NCI-H187 treated with DMSO at 0.1 percent for 48 hours (cell line): ENCODE measurements around the gene NBL1.

Experiments
- DNase-seq: peaks from one replicate; lab custom pipeline; 2025; lab: John Stamatoyannopoulos, UW

NBL1 gene

DNA sequence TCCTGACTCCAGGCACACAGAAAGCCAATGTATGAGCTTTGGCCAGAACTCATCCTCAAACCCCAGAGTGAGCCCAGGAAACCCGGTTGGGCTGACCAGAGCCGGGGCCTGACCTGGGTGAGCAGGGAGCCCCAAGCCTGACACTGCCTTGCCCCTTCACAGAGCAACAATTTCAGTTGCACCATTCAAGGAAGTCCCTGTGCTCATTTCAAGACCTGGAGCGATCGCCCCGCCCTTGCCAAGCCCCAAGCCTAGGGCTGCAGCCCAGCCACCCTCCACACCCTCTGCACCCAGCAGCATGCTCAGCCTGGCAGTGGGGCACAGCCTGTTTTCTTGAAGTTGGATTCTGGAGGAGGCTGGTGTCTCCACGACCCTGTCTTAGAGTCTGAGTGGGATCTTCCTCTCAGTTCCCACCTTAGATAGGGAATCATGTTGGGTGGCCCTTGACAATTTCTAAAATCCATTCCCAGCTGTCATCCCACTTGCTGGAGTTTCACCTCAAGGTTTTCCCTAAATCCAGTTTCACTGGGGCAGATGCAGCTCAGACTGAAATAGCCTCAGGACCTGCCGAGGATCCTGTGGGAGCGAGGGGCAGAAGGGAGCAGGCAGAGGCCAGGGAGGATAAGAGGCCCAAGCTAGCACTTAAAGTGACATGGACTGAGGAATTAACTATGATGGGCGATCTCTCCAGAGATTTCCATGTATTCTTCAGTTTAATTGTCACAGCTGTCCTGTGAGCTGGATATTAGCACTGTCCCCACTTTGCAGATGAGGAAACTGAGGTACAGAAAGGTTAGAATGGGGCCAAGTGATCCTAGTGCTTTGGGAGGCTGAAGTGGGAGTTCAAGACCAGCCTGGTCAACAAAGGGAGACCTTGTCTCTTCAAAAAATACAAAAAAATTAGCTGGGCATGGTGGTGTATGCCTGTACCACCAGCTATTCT lies 2.5 kb downstream of the NBL1 start:
- no peak for DNase-seq

GRCh38 chr1:19647643-19648042 lies 3.5 kb downstream of the NBL1 start:
- no peak for DNase-seq

- DNase-seq, result no peak
These were observed 4.1 kb downstream of the NBL1 start for GRCh38 chr1:19648239-19648638.

- no peak for DNase-seq
These were observed 4.6 kb downstream of the NBL1 start for GRCh38 chr1:19648689-19649088.

- no peak for DNase-seq
These were observed 6.5 kb downstream of the NBL1 start for GRCh38 chr1:19650416-19651140.

DNA sequence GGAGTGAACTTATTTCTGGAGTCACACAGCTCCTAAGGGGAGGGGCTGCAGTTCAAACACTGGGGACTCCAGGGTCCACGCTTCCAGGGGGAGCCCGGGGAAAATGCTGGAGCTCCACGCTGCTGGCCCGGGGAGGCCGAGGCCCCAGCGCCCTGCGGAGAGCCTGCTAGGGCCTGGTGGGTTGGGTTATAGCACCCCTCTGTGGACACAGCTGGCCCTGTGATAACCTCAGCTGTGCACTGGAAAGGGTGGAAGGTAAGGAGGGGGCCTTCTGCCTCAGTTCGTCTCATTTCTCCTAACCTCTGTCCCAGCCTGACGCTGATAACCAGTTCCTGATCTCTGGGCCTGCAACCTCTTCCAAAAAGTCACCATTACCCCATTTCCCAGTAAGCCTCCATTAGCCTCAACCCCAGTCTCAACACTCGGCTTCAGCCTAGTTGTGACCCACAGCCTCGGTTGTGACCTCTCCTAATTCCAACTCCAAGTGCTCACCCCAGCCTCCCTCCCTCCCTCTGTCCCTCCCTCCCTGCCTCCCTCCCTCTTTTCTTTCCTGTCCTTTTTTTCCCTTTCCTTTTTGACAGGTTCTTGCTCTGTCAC lies 7.1 kb downstream of the NBL1 start:
- no peak for DNase-seq

DNA sequence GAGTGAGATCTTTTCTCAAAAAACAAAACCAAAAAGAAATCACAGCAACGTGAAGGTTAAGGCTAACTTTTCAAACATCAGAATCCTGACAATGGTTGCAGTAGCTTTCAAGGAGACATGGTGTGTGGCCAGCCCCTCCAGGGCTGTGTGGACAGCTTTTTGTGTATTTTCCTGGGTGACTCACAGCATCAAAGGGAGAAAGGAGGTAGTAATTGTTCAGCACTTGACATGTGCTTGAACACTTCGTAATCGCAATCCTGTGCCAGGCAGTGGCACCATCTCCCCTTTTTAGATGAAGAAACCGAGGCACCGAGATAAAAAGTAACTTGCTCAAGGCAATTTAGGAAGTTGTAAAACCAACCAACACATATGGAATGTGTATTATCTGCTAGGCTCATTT lies 10.3 kb downstream of the NBL1 start:
- no peak for DNase-seq

DNA sequence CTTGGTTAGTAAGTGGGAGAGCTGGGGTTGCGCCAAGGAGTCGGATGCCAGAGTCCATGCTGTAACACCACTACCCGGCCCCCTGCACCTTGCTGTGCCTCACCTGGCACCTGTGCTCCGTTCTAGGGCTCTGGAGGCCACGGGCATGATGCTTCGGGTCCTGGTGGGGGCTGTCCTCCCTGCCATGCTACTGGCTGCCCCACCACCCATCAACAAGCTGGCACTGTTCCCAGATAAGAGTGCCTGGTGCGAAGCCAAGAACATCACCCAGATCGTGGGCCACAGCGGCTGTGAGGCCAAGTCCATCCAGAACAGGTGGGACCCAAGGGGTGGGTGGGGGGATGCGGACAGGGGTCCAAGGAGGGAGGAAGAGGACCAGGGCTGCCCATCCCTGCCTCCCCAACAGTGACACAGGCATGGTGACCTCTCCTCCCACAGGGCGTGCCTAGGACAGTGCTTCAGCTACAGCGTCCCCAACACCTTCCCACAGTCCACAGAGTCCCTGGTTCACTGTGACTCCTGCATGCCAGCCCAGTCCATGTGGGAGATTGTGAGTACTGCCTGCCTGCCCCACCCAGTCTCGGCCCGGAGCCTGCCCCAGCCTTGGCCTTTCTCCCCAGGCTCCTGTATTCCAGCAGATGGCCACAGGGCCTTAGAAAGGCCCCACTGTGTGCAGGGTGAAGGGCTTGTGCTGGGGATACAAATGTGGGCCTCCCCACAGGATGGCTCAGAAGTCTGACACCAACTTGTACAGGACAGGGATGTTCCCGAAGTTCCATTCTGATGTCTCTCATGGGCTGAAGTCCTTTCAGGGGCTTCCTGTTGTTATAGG lies 11.0 kb downstream of the NBL1 start:
- no peak for DNase-seq

GRCh38 chr1:19655718-19656080 lies 11.6 kb downstream of the NBL1 start:
- no peak for DNase-seq

DNA sequence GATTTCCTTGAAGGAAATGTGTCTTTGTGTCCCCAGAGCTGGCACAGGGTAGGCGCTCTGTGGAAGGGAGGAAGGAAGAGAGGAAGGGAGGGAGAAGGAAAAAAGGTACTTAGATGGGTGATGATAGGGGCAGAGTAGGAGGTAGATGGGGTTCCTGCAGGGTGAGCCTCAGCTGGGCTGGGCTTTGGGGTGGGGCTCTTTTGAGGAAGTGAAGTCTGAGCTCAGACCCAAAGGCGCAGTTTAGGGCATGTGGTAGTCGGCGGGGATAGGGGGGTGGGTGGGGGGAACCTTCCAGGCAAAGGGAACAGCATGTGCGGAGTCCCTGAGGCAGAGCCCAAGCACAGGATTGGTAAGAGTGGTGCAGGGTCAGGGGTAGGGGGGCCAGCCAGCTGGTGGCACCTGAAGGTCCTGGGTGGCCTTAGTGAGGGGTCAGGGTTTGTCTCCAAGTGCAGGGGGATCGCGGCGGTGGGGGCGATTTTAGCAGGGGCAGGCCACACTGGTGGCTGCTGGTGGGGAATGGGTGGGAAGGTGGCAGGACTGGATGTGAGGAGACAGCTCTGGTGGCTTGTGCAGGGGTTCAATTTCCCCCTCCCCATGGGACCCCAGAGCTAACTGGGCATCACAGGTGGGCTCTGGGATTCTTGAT lies 12.1 kb downstream of the NBL1 start:
- no peak for DNase-seq

DNA sequence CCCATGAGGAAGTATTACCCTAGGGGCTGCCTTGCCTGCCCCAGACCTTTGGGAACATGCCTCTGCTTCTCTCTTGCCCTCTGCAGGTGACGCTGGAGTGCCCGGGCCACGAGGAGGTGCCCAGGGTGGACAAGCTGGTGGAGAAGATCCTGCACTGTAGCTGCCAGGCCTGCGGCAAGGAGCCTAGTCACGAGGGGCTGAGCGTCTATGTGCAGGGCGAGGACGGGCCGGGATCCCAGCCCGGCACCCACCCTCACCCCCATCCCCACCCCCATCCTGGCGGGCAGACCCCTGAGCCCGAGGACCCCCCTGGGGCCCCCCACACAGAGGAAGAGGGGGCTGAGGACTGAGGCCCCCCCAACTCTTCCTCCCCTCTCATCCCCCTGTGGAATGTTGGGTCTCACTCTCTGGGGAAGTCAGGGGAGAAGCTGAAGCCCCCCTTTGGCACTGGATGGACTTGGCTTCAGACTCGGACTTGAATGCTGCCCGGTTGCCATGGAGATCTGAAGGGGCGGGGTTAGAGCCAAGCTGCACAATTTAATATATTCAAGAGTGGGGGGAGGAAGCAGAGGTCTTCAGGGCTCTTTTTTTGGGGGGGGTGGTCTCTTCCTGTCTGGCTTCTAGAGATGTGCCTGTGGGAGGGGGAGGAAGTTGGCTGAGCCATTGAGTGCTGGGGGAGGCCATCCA lies 12.8 kb downstream of the NBL1 start:
- no peak for DNase-seq

DNA sequence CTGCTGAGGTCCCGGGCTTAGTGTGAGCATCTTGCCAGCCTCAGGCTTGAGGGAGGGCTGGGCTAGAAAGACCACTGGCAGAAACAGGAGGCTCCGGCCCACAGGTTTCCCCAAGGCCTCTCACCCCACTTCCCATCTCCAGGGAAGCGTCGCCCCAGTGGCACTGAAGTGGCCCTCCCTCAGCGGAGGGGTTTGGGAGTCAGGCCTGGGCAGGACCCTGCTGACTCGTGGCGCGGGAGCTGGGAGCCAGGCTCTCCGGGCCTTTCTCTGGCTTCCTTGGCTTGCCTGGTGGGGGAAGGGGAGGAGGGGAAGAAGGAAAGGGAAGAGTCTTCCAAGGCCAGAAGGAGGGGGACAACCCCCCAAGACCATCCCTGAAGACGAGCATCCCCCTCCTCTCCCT lies 13.4 kb downstream of the NBL1 start:
- DNase-seq, result no peak

GRCh38 chr1:19658186-19658585 lies 14.1 kb downstream of the NBL1 start:
- no peak for DNase-seq

GRCh38 chr1:19661721-19662228 lies 17.7 kb downstream of the NBL1 start:
- DNase-seq, result no peak

DNA sequence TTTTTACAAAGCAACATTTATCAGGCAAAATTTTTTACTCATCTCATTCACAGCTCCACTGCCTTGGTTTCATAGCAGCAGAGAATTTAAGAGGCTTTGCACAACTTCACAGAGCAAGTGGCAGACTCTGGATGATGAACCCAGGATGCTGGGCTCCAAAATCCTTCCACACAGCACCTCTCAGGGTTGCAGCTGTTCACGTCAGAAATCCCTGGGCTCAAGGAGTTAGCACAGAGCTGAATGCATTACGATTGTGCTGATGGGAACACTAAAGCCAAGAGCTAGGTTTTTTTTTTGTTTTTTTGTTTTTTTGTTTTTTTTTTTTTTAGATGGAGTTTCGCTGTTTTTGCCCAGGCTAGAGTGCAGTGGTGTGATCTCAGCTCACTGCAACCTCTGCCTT lies 18.2 kb downstream of the NBL1 start:
- DNase-seq, result no peak

DNA sequence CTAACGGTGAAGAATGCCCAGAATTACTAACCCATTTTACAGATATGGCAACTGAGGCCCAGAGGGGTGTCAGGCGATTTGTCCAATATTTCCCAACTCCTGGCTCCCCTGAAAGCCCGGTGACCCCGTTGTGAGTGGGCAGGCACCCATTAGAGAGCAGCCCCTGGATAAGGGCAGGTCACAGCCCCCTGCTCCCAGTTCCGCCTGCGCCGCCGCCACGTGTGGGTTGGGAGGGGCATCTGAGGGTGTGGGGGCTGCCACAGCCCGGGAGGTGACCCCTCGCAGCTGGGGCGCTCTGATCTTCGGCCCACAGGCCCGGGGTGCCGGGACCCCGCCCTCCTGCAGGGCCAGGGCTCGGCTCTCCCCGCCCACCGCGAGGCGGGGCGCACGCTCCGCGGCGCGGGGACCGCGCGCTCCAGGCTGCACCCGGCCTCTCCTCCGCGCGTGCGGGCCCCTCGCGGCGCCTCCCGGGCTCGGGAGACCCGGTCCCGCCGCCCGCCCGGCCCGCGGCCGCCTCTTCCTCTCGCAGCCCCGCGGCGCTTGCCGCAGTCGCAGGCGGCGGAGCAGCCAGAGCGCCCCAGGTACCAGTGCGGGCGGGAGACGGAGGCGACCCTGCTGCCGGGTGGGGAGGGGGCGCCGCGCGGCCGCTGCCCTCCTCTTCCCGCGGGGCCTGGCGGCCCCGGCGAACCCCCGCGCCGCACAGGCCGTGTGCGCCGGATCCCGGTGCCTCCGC lies 20.5 kb downstream of the NBL1 start, which contains the start of gene HTR6:
Gene HTR6, plus strand, starts transcription at position 423 of the 733 bp plus-strand sequence. CDS start 879 bp downstream, outside the sequence.
- DNase-seq, result no peak

DNA sequence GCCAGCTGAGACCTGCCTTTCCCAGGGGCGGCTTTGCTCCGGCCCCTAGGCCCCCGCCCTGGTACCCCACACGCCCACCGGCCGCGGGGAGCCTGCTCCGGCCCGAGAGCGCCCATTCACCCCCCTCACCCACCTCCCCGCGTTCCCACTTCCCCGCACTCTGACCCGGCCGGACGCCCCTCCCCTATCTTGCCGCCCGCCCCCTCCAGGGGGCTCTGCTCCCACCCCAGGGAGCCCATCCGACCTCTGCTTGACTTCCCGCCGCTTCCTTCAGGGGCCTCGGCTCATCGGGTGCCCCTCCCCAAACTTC lies 21.0 kb downstream of the NBL1 start:
- no peak for DNase-seq

- DNase-seq, result no peak
These were observed 21.7 kb downstream of the NBL1 start for GRCh38 chr1:19665496-19666465.

- DNase-seq, result no peak
These were observed 24.8 kb downstream of the NBL1 start for GRCh38 chr1:19668888-19669287.
